GM13977 (cell line): ENCODE results near the gene FMO5.

Source experiments
- DNase-seq: peaks from one replicate; pipeline ENCODE4 v3.0.0; 2012; ENCODE audit warnings: low spot score
- in situ Hi-C: fragments of 300-500 bp; cut with MboI; formaldehyde crosslinking; loops from one replicate; pipeline ENCODE4 v1.12.0; 2022; ENCODE audit warnings: low sequenced_read_pairs, low pct_unique_long_range_greater_than_20kb, mixed read lengths, inconsistent platforms; ENCODE audit not compliant: unreplicated experiment
- TF ChIP-seq, protein P1 (sequence below): IDR thresholded peaks from 2 replicates; pipeline ENCODE4 v1.5.1; 2012; ENCODE audit warnings: mild to moderate bottlenecking, control low read depth; ENCODE audit not compliant: insufficient read depth; ENCODE audit errors: extremely low read depth, missing control alignments

FMO5 gene

DNA sequence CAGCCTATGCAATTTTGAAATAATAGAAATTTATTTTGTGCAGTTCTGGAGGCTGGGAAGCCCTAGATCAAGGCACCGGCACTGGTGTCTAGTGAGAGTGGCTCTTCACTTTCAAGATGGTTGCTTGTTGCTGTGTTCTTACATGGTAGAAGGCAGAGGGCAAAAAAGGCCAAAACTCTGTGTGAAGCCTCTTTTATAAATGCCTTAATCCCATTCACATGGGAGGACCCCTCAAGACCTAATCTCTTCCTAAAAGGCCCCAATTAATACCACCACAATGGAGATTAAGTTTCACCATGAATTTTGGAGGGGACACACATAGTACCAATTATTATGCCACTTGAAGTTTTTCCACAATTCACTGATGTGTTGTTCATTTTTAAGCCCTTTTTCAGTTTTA, 73.9 kb downstream of the FMO5 start:
- TF ChIP-seq, protein P1, sequence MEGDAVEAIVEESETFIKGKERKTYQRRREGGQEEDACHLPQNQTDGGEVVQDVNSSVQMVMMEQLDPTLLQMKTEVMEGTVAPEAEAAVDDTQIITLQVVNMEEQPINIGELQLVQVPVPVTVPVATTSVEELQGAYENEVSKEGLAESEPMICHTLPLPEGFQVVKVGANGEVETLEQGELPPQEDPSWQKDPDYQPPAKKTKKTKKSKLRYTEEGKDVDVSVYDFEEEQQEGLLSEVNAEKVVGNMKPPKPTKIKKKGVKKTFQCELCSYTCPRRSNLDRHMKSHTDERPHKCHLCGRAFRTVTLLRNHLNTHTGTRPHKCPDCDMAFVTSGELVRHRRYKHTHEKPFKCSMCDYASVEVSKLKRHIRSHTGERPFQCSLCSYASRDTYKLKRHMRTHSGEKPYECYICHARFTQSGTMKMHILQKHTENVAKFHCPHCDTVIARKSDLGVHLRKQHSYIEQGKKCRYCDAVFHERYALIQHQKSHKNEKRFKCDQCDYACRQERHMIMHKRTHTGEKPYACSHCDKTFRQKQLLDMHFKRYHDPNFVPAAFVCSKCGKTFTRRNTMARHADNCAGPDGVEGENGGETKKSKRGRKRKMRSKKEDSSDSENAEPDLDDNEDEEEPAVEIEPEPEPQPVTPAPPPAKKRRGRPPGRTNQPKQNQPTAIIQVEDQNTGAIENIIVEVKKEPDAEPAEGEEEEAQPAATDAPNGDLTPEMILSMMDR: no peak
- no peak for DNase-seq
- in situ Hi-C loops: no loop called here

DNA sequence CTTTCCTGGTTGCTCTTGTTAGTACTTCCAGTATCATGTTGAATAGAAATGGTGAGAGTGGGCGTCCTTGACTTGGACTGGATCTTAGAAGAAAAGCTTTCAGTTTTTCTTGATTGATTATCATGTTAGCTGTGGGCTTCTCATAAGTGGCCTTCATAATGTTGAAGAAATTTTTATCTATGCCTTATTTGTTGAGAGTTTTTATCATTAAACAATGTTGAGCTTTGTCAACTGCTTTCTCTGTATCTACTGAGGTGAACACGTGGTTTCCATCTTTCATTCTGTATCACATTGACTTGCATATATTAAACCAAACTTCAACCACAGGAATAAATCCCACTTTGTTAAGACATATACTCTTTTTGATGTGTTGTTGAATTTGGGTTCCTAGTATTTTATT, 82.3 kb downstream of the FMO5 start:
- DNase-seq: no peak
- in situ Hi-C loops: no loop called here
- TF ChIP-seq, protein P1: no peak
